Amniotic stem cell (primary cell): ENCODE measurements around the gene ABLIM1.

Experiments
- DNase-seq: peaks from one replicate; lab custom pipeline; 2025; lab: John Stamatoyannopoulos, UW

ABLIM1 gene

DNA sequence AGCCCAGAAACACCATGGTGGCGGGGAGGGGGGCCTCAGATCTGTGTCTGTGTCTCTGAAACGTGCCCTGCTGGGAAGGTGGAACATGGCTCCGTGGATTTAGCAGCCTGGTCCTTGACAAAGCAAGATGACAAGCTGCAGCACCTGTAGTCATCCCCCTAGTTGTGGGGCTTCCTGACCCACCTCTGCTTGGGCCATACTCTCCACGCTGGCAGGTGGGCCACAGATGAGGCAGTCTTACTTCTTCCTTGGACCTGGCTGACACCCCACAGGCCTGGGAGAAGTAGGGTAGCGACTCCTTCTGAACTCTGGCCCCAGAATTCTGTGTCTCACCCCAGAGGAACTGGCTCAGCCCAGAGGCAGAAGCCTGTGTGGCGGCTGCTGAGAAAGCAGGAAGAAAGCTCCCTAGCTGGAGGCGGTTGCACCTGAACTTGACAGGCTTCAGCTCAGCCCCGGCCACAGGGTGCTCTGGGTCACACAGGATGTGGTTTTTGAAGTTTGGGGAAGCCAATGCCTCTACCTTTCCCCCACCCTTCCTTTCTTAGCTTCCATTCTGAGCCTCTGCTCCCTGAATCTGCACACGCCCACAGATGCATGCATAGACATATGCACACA, 113.9 kb downstream of the ABLIM1 start:
- no peak for DNase-seq

DNA sequence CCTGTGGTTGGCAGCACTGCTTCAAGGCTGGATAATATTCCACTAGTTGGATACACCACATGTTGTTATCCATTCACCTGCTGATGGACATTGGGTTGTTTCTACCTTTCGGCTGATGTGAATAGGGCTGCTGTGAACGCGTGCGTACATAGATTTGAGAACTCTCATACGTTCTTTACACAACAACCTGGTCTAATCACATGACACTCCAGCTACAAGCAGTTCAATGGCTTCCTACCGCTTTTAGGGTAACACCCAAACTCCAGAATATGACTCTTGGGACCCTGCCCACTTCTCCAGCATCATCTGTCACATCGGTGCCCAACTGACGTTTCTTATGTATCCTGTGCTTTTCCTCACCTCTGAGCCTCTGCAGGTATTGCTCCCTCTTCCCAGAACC, 114.6 kb downstream of the ABLIM1 start:
- DNase-seq = no peak

DNA sequence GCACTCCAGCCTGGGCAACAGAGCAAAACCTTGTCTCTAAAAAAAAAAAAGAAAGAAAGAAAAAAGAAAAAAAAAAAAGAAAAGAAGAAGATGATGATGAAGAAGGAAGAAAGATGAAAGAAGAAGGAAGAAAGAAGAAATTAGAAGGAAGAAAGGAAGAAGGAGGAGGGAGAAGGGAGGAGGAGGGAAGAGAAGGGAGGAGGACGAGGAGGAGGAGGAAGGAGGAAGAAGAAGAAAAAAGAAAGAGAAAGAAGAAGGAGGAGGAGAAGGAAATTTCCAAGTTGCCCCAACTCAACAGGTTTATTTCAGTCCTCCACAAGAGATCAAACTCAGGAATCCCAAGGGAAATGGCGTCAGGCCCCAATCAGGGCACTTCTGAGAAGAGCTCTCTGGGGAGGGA, 115.7 kb downstream of the ABLIM1 start:
- DNase-seq = no peak

DNA sequence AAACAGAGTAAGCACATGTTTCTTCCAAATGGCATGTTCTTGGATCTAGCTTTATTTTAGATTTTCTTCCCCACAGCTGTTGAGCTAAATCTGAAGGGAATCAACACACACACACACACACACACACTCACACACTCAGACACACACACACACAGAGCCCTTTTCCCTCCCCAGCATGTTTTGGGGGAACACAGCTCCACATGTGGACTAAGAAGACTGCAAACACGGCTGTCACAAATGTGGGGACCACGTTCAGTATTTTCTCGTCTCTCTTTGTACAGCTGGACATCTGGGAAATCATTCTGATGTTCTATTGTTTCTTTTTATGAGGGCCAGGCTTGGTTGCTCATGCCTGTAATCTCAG, 116.3 kb downstream of the ABLIM1 start:
- DNase-seq = no peak

DNA sequence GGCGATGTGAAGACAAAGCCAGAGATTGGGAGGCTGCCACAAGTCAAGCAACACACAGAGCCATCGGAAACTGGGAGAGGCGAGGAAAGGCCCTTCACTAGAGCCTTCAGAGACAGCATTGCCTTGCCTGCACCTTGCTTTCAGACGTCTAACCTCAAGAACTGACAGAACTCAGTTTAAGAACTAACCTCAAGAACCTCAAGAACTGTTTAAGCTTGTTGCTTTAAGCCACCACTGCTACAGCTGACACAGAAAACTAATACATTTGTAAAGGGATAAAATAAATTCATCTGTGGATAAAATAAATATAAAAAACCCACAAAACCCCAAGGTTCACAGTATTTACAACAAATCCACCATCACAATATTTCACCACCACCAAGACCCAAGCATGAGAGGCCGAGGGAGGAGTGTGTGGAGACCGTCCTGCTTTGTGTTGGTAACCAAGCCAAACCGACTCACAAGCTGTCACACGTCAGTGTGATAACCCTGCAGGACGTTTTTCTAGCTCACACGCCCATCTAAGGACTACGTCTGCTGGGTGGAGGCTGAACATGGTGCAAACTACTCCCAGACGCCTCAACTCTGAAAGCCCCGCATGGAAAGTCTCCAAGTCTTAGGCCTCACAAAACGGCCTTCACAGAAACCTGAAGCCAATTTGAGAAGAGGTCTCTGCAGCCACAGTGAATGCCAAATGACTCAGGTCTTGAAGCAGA, 116.8 kb downstream of the ABLIM1 start:
- no peak for DNase-seq

DNA sequence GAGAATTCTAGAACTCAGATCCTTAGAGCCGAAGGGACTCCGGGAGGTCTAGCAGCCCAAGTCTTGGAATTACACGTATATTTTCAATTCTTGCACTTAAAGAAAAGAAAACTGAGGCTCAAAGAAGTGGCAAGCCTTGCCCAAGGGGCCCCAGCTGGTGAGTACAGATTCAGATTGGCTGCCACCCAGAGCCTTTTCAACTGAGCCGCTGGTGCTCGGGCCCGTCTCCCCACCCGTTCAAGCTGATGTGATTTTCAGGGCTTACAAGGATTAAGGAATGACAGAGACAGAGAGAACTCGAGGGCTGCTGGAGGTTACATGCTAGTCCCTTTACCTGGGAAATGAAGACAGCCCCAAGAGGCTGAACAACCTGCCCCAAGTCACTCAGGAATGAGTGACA, 117.8 kb downstream of the ABLIM1 start:
- no peak for DNase-seq

DNA sequence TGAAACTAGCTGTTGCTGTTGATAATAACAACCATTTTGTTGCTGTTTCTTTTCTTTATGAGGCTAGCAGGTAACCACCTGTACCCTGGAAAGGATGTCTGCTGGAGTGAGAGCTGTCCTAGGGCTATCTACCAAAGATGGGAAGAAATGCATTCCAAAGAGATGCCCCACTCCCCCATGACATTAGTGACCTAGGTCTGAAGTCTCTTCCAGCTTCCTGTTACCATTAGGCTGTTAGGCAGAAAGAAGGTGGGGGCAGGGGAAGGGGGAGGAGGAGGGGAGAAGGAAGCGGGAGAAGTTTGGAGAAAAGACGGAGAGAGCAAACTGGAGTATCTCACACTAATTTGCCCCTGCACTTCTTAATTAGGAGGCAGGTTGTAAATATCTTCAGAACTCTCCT, 118.5 kb downstream of the ABLIM1 start:
- no peak for DNase-seq

DNA sequence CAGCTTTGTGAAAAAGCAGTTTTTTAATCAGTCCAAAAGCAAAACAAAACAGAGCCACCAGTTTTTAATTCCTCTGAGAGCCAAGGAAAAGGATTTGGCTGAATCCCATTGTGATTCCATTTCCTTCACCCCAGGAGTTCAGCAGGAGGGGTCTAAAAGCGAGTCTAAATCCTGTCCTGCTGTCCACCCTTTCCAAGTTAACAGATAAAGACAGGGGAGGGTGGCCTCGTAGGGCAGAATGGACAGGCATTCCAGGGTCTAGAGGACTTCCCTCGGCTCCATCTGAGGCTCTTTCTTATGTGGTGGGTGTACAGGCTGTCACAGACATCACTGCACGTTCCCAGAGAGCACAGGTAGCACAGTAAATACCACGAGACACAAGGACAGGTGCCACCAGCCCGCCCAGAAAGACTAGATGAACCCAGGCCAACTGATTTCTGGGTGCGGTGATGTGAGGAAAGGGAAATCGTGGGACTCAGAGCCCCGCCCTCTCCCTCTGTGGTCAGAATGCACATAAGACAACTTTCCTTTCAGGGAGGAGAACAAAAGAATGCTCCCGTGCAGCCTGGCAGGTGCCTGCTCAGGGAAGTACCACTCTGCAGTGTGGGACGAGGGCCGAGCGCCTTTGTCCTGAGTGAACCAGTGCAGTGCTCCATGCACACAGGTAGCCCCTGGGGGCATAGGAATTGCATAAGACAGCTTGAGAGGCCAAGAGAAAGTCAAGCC, 119.7 kb downstream of the ABLIM1 start:
- DNase-seq = no peak

DNA sequence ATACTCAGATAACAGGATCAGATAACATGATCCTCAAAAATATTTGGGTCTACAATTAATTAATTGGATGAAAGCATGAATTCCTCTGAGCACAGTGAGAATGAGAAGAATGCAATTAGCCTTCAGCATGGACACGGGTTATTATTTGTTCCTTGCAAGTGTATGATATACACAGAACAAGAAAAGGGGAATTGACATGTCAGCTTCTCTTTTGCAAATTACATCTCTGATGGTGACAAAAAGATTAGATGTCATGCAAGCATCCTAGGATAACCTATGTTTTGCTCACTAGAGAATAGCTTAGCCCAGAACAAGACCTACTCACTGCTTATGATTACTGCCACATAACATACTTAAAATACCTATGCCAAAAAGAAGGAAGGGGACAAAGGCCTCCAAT, 120.3 kb downstream of the ABLIM1 start:
- no peak for DNase-seq

DNA sequence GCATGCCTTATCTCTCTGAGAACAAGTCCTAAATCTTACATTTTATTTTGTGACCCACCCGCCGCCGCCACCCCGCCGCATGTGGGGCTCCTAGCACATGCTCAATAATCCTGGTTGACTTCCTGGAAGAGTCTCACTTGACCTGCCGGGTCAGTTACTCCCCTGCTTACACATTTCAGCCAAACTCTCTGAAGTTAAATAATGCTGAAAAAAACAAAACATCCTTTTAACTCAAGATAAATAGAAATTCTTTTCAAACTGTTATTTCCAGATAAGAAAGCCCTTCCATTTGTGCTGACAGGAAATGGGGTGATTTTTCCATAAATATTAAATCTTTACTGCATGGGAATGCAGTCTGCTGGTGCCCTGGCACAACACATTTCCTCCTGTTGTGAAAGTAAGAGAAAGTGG, 123.5 kb downstream of the ABLIM1 start:
- no peak for DNase-seq

DNA sequence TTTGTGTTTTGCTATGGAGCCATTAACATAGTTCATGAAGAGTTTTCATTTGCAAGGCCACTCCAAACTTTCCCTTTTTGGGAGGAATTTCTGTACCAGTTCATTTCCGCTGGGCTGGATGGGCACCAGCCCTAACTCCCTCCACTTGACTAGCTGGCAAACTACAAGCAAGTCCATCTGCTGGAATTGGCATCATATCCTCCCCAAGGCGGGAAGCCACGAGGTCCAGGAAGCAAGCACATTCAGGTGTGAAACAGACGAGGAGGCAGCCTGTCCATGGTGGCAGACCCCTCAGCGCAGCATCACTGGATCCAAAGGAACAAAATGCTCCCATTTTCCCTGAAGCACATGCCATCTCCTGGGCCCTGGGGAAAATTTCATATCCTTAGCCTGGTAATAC, 125.8 kb downstream of the ABLIM1 start:
- no peak for DNase-seq

DNA sequence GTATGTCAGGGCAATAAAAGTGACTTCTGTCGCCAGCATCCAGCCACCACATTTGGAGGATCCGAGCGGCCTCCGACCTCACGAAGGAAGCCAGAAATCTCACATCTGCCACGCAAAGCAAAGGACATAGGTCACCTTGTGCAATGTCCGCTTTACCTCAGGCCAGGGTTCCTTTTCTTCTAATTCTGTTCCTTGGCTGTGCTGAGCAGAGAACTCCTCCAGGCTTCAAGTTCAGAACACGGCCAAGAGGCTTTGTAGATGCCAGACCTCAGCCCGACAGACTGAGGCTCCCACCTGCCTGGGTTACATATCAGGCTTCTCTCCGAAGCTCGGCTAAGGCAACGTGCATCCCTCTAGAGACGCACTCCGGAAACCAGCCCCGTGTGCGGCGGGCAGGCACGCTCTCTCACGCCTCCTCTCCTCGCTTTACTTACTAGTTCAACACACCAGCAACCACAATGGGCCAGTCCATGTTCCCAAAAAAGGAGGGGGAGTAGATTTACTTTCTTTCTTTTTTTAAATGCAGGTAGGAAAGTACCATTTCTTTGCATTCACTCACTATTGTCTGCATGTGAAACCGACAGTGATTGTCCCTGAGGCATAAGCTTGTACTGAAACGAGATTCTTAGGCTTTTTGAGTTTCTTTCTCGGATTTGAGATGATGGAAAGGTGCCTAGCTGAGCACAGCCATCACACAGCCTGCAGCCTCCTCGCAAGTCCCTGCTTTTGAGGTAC, 131.4 kb downstream of the ABLIM1 start:
- DNase-seq = no peak

DNA sequence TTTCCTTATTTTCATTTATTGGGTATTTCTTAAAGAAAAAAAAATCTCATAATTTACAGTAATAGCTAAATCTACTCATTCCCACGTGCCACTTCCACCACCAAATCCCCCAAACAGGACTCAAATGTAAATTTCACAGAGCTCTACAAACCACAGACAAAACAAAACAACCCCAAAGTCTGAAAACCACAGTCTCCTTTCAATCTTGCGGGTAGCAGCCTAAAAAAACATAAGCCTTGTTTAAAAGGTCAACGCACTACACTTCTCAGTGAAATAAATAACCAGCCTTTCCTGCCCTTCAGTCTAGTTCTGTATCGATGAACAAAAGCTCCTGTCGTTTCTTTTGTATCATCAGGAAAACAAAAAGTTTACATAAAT, 132.0 kb downstream of the ABLIM1 start:
- no peak for DNase-seq

DNA sequence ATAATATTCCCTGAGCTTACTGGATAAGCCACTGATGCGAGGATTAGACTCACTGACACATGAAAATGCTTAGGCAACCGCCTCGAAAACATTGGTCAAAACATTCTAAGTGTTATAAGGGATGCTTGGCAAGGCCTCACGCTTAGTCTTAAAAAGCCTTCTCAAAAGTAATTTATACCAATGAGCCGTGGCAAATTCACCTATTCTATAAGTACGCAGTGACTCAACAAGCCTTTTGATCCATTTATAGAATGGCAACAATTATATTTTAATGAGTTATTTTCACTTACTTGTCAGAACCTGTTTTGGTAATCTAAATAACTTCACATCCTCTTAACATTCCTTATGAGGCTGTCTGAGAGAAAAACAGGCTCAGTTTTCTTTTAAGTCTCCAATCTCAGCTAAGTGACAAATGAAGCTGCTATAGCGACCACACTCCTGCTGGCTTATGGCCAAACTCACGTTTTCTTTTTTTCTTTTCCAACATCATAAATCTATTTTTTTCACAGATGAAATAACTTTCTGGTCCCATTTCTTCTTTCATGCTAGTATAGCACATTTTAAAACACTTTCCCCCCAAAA, 132.6 kb downstream of the ABLIM1 start:
- DNase-seq = no peak

DNA sequence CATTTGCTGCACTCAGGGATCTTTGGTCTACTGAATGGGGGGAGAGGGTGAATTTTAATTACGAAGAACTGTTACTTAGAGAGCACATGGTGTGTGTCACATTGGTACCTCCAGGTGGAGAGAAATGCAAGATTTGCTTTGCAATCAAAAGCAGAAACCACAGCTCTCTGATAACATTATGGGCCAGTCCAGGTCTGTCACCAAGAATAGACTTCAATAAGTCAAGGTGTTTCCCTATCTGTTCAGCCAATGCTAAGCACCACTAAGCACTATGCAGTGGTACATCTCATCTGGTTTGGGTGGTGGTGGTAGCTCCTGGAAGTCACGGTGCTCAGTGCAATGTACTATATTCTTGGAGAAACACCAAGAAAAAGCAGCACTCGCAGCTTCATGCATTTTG, 134.2 kb downstream of the ABLIM1 start:
- DNase-seq = no peak

DNA sequence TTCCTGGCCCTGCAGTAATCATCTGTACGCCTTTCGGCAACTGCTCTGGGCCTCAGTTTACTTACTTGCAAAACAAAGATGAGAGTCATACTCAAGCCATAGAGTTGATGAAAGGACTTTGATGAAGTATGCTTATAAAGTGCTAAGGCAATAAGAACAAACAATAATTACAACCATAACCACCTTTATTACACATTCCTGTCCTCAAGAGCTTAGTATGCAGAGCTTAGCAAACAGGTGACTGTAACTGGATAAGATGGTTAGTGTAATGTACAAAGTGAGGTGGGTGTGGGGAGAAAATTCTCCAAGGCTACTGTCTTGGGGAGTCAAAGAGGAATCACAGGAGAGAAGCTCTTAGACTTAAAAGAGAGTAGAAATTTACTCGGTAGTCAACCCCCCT, 136.8 kb downstream of the ABLIM1 start:
- no peak for DNase-seq

DNA sequence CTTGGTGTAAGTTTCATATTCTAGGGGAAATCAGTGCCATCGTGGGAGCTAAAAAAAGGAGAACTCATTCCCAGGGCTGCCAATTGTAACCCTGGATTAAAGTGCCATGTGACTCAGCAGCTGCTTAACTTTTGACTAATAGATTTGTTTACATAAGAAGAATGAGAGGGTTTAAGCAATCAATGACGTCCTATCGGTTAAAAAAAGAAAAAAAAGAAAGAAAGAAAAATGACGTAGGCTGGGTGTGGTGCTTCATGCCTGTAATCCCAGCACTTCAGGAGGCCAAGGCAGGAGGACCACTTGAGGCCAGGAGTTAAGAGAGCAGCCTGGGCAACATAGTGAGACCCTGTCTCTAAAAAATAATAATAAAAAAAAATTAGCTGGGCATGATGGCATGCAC, 137.6 kb downstream of the ABLIM1 start:
- no peak for DNase-seq

DNA sequence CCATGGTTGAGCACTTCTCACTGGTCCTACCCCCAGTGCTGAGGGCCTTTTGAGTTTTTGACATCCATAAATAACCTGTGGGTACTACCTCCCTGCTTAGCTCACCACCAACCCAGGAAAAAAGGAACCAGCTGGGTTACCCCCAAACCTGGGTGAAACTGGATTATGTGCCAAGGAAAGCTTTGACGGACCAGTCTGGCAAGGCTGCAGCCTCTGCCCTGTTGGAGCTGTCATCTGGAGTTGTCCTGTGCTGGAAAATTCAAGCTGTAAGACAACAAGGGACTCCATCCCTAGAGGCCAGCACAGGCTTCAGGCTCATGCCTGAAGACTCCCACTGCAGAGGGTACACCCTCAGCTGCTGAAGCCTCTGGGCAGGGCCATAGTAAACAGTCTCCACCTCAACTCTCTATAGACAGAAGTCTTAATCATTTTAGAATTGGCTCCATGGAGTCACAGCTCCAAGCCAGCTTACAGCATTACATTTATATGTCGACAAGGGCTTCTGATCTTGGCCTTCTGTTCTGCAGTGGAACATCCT, 138.2 kb downstream of the ABLIM1 start:
- no peak for DNase-seq

DNA sequence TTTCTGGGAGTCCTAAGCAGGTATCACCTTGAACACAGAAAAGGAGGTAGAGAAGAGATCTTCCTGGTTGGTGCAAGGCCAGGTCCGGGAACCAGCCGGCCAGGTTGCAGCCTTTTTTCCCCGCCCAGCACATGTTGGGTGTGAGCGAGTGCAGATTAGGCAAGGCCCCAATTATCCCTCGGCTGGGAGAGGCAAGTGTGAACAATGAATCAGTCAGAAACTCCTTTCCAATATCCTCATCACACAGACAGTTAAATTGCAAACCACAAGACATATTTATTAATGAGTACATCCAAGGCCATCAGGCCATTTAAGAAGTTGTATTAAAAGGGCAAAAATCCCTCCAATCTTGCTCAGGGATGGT, 138.8 kb downstream of the ABLIM1 start:
- DNase-seq = no peak

DNA sequence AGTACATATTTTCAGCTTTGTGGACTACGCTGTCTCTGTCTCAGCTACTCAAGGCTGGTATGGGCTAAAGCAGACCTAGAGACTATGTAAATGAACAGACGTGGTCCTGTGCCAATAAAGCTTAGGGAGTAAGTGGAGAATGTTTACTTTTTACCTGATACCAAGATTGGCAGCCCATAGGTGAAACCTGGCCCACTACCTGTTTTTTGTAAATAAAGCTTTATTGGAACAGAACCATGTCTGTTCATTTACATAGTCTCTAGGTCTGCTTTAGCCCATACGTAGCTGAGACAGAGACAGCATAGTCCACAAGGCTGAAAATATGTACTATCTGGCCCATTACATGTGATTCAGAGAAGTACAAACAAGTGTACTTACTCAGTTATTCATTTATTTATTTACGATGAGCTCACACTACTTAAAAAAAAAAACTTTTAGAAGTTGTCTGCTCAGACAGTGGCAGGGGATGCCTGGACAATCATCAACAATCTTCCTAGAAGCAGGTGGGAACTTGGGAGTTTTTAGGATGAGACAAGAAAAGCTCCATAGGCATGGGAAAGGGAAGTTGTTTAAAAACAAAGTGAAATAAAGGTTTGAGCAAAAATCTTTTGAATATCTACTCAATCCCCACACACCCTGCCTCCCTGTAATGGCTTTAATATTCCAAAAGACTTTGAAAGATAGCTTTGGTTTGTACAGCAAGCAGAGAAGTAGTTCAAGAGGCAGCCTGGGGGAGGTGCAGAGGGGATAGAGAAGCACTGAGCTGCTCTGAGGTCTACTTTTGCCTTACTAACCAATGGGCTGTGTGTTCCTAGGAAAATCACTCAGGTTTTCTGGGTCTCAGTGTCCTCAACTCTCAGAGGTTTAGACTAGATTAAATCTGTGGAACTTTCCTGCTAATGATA, 139.4 kb downstream of the ABLIM1 start:
- DNase-seq = no peak
